Cardiac fibroblast (primary cell): ENCODE results near the gene SRPX2.

Source experiments
- DNase-seq, 2 donors: peaks; one replicate each; pipeline versions ENCODE4 v3.0.0 to v3.0.0-alpha.2; 2010; ENCODE audit warnings: low read depth in 2 of 2
- H3K4me3 ChIP-seq, 2 donors: replicated peaks in 1 of 2; 1 replicate in 1 of 2; 2 replicates in 1 of 2; pipeline ENCODE4 v1.5.1; 2011; ENCODE audit warnings: low read depth in 2 of 2, low read length in 2 of 2, mild to moderate bottlenecking in 2 of 2, moderate library complexity in 1 of 2
- CTCF ChIP-seq: IDR thresholded peaks from one replicate; pipeline ENCODE4 v1.5.1; 2011; ENCODE audit warnings: low read depth, mild to moderate bottlenecking, low read length, inconsistent platforms

SRPX2 gene, protein sequence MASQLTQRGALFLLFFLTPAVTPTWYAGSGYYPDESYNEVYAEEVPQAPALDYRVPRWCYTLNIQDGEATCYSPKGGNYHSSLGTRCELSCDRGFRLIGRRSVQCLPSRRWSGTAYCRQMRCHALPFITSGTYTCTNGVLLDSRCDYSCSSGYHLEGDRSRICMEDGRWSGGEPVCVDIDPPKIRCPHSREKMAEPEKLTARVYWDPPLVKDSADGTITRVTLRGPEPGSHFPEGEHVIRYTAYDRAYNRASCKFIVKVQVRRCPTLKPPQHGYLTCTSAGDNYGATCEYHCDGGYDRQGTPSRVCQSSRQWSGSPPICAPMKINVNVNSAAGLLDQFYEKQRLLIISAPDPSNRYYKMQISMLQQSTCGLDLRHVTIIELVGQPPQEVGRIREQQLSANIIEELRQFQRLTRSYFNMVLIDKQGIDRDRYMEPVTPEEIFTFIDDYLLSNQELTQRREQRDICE

GRCh38 chrX:100643956-100644860 lies at the start of gene SRPX2:
Gene SRPX2, plus strand, starts transcription at chrX:100644199. Its CDS starts 2,124 bp downstream, at chrX:100646323.
- peak within 1 kb of the TSS; percentile 53 to 68 for H3K4me3 ChIP-seq
- peak; percentile 90 to 92 for DNase-seq
- no peak for TF ChIP-seq CTCF

GRCh38 chrX:100596601-100597000 lies 47.4 kb upstream of the SRPX2 start:
- no peak overlapping the region for H3K4me3 ChIP-seq
- TF ChIP-seq CTCF, result no peak
- DNase-seq, result no peak

DNA sequence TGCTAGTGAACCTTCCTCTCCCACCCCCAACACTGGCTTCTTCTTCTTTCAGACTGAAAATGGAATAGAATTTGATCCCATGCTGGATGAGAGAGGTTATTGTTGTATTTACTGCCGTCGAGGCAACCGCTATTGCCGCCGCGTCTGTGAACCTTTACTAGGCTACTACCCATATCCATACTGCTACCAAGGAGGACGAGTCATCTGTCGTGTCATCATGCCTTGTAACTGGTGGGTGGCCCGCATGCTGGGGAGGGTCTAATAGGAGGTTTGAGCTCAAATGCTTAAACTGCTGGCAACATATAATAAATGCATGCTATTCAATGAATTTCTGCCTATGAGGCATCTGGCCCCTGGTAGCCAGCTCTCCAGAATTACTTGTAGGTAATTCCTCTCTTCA lies 44.5 kb upstream of the SRPX2 start:
- TF ChIP-seq CTCF, result no peak
- DNase-seq, result no peak

DNA sequence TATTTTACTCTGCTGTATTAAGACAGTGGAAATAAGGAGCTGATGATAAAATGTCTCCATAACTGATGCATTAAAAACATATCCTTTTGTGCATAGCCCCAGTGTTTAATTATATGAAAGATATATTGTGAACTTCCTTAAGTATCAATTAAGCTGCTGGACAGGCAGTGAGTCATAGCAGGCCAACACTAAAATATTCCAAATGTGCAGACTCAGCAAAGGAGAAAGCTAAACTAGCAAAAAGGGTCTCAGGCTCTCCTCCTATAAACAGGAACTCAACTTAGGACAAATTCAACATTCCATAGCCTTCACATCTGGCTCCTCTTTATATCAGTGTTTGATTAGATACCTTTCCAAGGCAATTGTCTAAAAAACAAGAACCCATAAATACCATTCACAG lies 43.7 kb upstream of the SRPX2 start:
- no peak for TF ChIP-seq CTCF
- DNase-seq, result no peak
- H3K4me3 ChIP-seq, result no peak overlapping the region

More for the DNA sequence above, 44.5 kb upstream of the SRPX2 start:
- H3K4me3 ChIP-seq, result no peak overlapping the region

DNA sequence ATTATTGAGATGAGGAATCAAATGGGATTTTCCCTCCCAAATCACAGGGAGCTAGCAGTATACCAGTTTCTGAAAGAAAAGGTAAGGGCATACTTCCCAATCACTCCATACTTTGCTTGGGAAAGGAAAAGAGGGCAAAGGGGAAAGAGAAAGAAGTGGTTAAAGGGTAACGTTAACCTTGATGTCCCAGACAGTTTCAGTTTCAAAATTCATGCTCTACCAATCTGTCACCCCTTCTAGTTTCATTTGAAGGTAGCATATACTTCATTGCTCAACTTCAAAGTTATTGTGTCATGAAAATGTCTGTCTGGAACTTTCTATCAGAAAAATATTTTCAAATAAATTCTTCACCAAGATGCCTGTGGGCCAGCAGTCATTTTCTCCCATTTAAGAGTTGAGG lies 43.2 kb upstream of the SRPX2 start:
- no peak for TF ChIP-seq CTCF
- no peak overlapping the region for H3K4me3 ChIP-seq
- DNase-seq, result no peak

- H3K4me3 ChIP-seq, result no peak overlapping the region
- no peak for DNase-seq
- no peak for TF ChIP-seq CTCF
Observed at GRCh38 chrX:100606753-100607152, 37.2 kb upstream of the SRPX2 start.
